GM12875 (cell line): Measurements from ENCODE around the gene MICAL3.

Experiments used
- H3K4me3 ChIP-seq: one replicate; pipeline ENCODE4 v1.5.1; 2011; ENCODE audit warnings: low read depth, low read length, control low read depth
- CTCF ChIP-seq: IDR thresholded peaks from 2 replicates; pipeline ENCODE4 v1.5.1; 2011; ENCODE audit warnings: low read depth, mild to moderate bottlenecking, control low read depth, inconsistent platforms, low read length, moderate library complexity, borderline replicate concordance; ENCODE audit not compliant: insufficient read depth

MICAL3 gene

GRCh38 chr22:17810570-17811116 lies 213.7 kb downstream of the MICAL3 start:
- TF ChIP-seq CTCF, result no peak
- H3K4me3 ChIP-seq, result no peak overlapping the region

GRCh38 chr22:17808693-17809403 lies 215.5 kb downstream of the MICAL3 start:
- no peak for TF ChIP-seq CTCF
- no peak overlapping the region for H3K4me3 ChIP-seq

GRCh38 chr22:17807578-17808410 lies 216.6 kb downstream of the MICAL3 start:
- no peak overlapping the region for H3K4me3 ChIP-seq
- TF ChIP-seq CTCF, result no peak

GRCh38 chr22:17807086-17807485 lies 217.3 kb downstream of the MICAL3 start:
- no peak overlapping the region for H3K4me3 ChIP-seq
- no peak for TF ChIP-seq CTCF

- no peak overlapping the region for H3K4me3 ChIP-seq
- TF ChIP-seq CTCF, result no peak
These were observed 217.9 kb downstream of the MICAL3 start for GRCh38 chr22:17806437-17806836.

- TF ChIP-seq CTCF, result no peak
These were observed 219.9 kb downstream of the MICAL3 start for GRCh38 chr22:17804331-17805080.

More at GRCh38 chr22:17804331-17805080, 219.9 kb downstream of the MICAL3 start:
- H3K4me3 ChIP-seq, result no peak overlapping the region
